HepG2 (cell line): ENCODE results near the gene SLC35G2. TPM values are rescaled to one million over a fixed set of nuclear protein-coding genes. Genes with fewer than 3 reads are reported as not detected.

Source experiments
- ARNTL ChIP-seq: sonication (generic); formaldehyde crosslinking; IDR thresholded peaks from 2 replicates; pipeline ENCODE4 v1.4.0; 2020; ENCODE audit warnings: mild to moderate bottlenecking, missing genetic modification reagents
- GZF1 ChIP-seq: sonication (generic); formaldehyde crosslinking; IDR thresholded peaks from 2 replicates; pipeline ENCODE4 v1.5.1; 2020; ENCODE audit warnings: mild to moderate bottlenecking, missing genetic modification reagents
- HOXA5 ChIP-seq: sonication (generic); formaldehyde crosslinking; IDR thresholded peaks from 2 replicates; pipeline ENCODE4 v1.4.0; 2020; ENCODE audit warnings: missing genetic modification reagents
- NFRKB ChIP-seq: fragments of 450-650 bp; IDR thresholded peaks from 2 replicates; pipeline ENCODE4 v1.6.1; 2017
- ONECUT2 ChIP-seq: sonication (generic); formaldehyde crosslinking; IDR thresholded peaks from 2 replicates; pipeline ENCODE4 v1.4.0; 2020; ENCODE audit warnings: missing genetic modification reagents
- SALL2 ChIP-seq: sonication (generic); formaldehyde crosslinking; IDR thresholded peaks from 2 replicates; pipeline ENCODE4 v1.8.1; 2023; ENCODE audit warnings: mild to moderate bottlenecking, missing genetic modification reagents, inconsistent platforms
- THAP11 ChIP-seq: IDR thresholded peaks from 2 replicates; pipeline ENCODE4 v1.6.1; 2016; ENCODE audit warnings: missing biosample characterization, missing genetic modification reagents
- TOPORS ChIP-seq: sonication (generic); formaldehyde crosslinking; IDR thresholded peaks from 2 replicates; pipeline ENCODE4 v1.8.0; 2023; ENCODE audit warnings: mild to moderate bottlenecking, missing genetic modification reagents
- ZMYM4 ChIP-seq: sonication (generic); formaldehyde crosslinking; IDR thresholded peaks from 2 replicates; pipeline ENCODE4 v1.8.1; 2023; ENCODE audit warnings: mild to moderate bottlenecking, missing genetic modification reagents
- ZNF563 ChIP-seq: sonication (generic); formaldehyde crosslinking; IDR thresholded peaks from 2 replicates; pipeline ENCODE4 v1.8.0; 2022; ENCODE audit warnings: mild to moderate bottlenecking, moderate library complexity, missing genetic modification reagents
- ZSCAN22 ChIP-seq: sonication (generic); formaldehyde crosslinking; IDR thresholded peaks from 2 replicates; pipeline ENCODE4 v1.4.0; 2020; ENCODE audit warnings: mild to moderate bottlenecking, missing genetic modification reagents
- ZSCAN29 ChIP-seq: sonication (generic); formaldehyde crosslinking; conservative IDR thresholded peaks from 2 replicates; pipeline ENCODE4 v1.4.0; 2020; ENCODE audit warnings: mild to moderate bottlenecking, missing genetic modification reagents
- polyA plus RNA-seq, 8 experiments: library from polyadenylated mRNA; depleted of rRNA in 3 of 8; stranded (reverse) in 7 of 8; unstranded in 1 of 8; fragments of >200 nt; fragmentation: Illumina TruSeq in 4 of 8; extraction: Trizol in 4 of 8; gene quantifications; 2 replicates each; pipeline versions ENCODE4 v1.2.1 to v1.2.3, GENCODE V29; 2011 to 2016; ENCODE audit warnings: low read depth in 4 of 8, missing spikeins in 1 of 8, mixed read lengths in 1 of 8; ENCODE audit not compliant: insufficient read depth in 1 of 8
- total RNA-seq, 5 experiments: library from RNA; depleted of rRNA; stranded (reverse); fragments of >200 nt; fragmentation: Illumina TruSeq; extraction: Trizol; gene quantifications; 2 replicates each; pipeline ENCODE4 v1.2.3, GENCODE V29; 2016; ENCODE audit warnings: low read depth in 1 of 5
- TF ChIP-seq, protein P1 (sequence below): sonication (generic); formaldehyde crosslinking; IDR thresholded peaks from 2 replicates; pipeline ENCODE4 v1.4.0; 2020; ENCODE audit warnings: mild to moderate bottlenecking, missing genetic modification reagents
- TF ChIP-seq, protein P2 (sequence below): sonication (generic); formaldehyde crosslinking; IDR thresholded peaks from 2 replicates; pipeline ENCODE4 v1.5.1; 2020; ENCODE audit warnings: missing genetic modification reagents, mild to moderate bottlenecking, borderline replicate concordance
- TF ChIP-seq, protein P3 (sequence below): sonication (generic); formaldehyde crosslinking; IDR thresholded peaks from 2 replicates; pipeline ENCODE4 v1.4.0; 2020; ENCODE audit warnings: mild to moderate bottlenecking, missing genetic modification reagents
- TF ChIP-seq, protein P4 (sequence below): sonication (generic); formaldehyde crosslinking; IDR thresholded peaks from 2 replicates; pipeline ENCODE4 v1.4.0; 2020; ENCODE audit warnings: mild to moderate bottlenecking, low read depth, missing genetic modification reagents
- TF ChIP-seq, protein P5 (sequence below): sonication (generic); formaldehyde crosslinking; IDR thresholded peaks from 2 replicates; pipeline ENCODE4 v1.4.0; 2020; ENCODE audit warnings: missing genetic modification reagents

Gene SLC35G2
- total and polyA plus RNA-seq, 2 of the 13 experiments (the other 11 are each of a cell fraction or from before 2014, with no cell fraction given): 7.6 to 10.3 TPM

DNA sequence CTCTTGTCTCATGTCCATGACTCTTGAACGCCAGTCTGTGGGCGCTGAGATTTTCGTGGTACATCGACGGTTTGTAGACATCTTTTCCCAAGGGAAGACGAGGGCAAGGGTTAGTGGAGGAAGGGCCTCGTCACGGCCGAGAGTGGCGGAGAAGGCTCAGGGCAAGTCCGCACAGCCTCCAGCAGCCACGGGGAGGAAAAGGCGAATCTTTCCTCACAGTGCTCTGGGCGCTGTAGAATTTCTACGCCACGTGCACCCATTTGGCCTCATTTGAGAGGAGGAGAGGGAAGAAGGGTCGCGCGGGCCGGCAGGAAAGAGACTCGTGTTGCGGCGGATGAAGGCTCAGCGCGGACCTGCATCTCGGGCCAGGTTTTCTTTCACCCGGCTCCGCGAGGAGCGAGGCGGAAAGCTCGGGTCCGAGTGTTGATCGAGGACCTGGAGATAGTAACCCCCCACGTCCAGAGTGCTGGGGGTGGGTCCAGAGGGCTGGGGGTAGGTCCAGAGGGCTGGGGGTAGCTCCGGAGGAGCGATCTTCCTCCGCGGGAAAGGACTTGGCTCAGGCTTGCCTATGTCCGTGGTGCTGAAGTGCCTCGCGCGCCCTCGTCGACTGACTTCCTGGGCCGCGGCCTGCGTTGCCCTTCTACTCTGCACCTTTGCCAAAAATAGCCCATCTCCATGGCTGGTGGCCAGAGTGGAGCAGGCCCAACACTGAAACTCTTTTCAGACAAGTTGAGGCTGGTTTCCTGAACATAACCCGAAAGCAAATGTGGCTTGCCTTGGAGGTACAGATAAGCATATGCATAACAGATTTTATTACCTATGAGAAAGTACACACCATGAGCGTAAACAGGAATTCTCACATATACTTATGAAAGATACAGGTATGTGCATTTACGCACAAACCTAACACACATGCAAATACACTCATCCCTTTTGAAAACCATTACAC is 1.1 kb downstream of the SLC35G2 start (continued):
- TF ChIP-seq ARNTL (CRISPR knock-in tag) (0 out of 2 replicates have a peak, but pooled peaks have one; percentile 55), ZMYM4 (CRISPR knock-in tag) (peak; percentile 54), ZSCAN29 (CRISPR knock-in tag) (0 out of 2 replicates have a peak, but pooled peaks have one; percentile 40), TOPORS (CRISPR knock-in tag) (peak; percentile 48; the same call in 1 of the 2 replicates), SALL2 (no peak), ZNF563 (peak; percentile 59; the same call in 1 of the 2 replicates), HOXA5 (CRISPR knock-in tag) (0 out of 2 replicates have a peak, but pooled peaks have one; percentile 22), NFRKB (no peak), THAP11 (CRISPR knock-in tag) (no peak), ZSCAN22 (CRISPR knock-in tag) (no peak), GZF1 (CRISPR knock-in tag) (no peak), ONECUT2 (no peak)
- TF ChIP-seq, protein P1, sequence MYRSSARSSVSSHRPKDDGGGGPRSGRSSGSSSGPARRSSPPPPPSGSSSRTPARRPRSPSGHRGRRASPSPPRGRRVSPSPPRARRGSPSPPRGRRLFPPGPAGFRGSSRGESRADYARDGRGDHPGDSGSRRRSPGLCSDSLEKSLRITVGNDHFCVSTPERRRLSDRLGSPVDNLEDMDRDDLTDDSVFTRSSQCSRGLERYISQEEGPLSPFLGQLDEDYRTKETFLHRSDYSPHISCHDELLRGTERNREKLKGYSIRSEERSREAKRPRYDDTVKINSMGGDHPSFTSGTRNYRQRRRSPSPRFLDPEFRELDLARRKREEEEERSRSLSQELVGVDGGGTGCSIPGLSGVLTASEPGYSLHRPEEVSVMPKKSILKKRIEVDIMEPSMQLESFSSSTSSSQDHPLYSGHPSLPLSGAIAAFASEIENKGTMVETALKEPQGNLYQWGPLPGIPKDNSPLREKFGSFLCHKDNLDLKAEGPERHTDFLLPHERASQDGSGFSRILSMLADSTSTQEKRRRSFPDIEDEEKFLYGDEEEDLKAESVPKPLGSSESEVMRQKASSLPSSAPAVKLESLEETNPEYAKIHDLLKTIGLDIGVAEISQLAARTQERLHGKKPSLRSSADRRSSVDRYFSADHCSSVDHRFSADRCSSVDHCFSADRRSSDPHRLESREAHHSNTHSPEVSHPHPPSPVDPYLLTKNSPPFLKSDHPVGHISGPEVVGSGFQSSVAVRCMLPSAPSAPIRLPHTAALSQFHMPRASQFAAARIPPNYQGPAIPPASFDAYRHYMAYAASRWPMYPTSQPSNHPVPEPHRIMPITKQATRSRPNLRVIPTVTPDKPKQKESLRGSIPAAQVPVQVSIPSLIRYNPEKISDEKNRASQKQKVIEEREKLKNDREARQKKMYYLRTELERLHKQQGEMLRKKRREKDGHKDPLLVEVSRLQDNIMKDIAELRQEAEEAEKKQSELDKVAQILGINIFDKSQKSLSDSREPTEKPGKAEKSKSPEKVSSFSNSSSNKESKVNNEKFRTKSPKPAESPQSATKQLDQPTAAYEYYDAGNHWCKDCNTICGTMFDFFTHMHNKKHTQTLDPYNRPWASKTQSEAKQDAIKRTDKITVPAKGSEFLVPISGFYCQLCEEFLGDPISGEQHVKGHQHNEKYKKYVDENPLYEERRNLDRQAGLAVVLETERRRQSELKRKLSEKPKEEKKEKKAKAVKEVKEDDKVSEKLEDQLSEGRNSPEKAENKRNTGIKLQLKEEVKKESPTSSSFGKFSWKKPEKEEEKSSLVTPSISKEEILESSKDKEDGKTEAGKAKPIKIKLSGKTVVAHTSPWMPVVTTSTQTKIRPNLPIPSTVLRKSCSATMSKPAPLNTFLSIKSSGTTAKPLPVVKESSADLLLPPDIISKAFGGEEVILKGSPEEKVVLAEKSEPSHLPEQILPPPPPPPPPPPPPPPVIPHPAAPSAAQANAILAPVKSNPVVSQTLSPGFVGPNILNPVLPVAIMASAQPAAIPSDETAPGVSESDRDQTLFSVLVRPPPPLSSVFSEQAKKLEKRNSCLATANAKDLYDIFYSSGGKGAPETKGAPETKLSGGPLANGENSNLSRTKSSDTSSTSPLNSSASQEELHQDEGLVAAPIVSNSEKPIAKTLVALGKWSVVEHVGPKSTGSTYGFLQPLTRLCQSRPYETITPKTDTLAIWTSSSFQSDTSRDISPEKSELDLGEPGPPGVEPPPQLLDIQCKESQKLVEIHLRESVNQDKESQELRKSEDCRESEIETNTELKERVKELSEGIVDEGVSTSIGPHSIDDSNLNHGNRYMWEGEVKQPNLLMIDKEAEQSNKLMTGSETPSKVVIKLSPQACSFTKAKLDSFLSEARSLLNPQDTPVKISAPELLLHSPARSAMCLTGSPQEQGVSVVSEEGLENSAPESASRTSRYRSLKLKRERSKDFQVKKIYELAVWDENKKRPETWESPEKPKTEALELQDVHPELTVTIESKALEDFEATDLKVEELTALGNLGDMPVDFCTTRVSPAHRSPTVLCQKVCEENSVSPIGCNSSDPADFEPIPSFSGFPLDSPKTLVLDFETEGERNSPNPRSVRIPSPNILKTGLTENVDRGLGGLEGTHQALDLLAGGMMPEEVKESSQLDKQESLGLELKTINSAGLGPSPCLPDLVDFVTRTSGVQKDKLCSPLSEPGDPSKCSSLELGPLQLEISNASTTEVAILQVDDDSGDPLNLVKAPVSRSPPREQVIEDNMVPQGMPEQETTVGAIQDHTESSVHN (CRISPR knock-in tag): no peak
- TF ChIP-seq, protein P2, sequence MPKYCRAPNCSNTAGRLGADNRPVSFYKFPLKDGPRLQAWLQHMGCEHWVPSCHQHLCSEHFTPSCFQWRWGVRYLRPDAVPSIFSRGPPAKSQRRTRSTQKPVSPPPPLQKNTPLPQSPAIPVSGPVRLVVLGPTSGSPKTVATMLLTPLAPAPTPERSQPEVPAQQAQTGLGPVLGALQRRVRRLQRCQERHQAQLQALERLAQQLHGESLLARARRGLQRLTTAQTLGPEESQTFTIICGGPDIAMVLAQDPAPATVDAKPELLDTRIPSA: no peak
- TF ChIP-seq, protein P3, sequence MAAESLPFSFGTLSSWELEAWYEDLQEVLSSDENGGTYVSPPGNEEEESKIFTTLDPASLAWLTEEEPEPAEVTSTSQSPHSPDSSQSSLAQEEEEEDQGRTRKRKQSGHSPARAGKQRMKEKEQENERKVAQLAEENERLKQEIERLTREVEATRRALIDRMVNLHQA (CRISPR knock-in tag): no peak
- TF ChIP-seq, protein P4, sequence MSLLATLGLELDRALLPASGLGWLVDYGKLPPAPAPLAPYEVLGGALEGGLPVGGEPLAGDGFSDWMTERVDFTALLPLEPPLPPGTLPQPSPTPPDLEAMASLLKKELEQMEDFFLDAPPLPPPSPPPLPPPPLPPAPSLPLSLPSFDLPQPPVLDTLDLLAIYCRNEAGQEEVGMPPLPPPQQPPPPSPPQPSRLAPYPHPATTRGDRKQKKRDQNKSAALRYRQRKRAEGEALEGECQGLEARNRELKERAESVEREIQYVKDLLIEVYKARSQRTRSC (CRISPR knock-in tag): no peak
- TF ChIP-seq, protein P5, sequence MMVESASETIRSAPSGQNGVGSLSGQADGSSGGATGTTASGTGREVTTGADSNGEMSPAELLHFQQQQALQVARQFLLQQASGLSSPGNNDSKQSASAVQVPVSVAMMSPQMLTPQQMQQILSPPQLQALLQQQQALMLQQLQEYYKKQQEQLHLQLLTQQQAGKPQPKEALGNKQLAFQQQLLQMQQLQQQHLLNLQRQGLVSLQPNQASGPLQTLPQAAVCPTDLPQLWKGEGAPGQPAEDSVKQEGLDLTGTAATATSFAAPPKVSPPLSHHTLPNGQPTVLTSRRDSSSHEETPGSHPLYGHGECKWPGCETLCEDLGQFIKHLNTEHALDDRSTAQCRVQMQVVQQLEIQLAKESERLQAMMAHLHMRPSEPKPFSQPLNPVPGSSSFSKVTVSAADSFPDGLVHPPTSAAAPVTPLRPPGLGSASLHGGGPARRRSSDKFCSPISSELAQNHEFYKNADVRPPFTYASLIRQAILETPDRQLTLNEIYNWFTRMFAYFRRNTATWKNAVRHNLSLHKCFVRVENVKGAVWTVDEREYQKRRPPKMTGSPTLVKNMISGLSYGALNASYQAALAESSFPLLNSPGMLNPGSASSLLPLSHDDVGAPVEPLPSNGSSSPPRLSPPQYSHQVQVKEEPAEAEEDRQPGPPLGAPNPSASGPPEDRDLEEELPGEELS (CRISPR knock-in tag): 0 out of 2 replicates have a peak, but pooled peaks have one; percentile 24
